ENCODE data around the gene MTF2. TPM values are rescaled to one million over a fixed set of nuclear protein-coding genes. Genes with fewer than 3 reads are reported as not detected.
A peak's percentile ranks its signal among the peaks of the same experiment; 100 is the strongest.
"Not testable (repeated sequence)": the region's sequence is repeated elsewhere in the genome, so short reads cannot be mapped to it uniquely, and the experiment has no call there.

The MTF2 gene
- 57.3 and 67.7 TPM in 2 replicates for total RNA-seq (2014; rRNA removed; shearing (Covaris generic))

DNA sequence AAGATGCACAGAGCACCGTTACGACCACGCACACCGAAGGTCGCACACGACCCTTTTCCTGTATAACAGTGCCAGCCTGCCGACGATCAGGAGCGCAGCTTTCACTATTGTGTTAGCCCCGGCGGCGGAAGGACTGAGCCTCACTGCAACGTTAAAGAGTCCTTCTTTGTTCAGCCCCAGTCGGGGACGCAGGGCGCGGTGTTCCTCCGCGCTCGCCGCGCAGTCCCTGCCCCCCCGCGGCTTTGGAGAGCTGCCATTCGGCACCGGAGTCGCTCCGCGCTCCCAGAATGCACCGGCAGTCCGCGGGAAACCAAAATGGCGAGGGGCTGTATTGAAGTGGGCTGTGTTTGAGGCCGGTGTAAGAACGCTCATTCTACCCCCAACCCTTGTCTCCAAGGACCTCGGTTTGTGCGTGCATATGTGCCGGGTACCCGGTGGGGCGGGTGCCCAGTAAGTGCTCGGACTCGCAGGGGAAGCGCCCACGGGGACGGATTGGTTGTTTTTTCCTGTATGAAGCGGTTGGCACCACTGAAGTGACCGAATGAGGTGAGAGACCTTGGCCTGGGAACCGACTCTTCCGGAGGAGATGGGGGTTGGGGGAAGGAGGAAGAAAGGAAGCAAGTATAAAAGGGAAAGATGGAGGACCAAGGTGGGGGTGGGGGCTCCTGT, at the start of gene MTF2:
Gene MTF2, plus strand, starts transcription at position 298 of the 669 bp plus-strand sequence. Its CDS starts 244 bp downstream, at position 542.
- peak; percentile 99 for DNase-seq (ENCODE audit: low read depth)

DNA sequence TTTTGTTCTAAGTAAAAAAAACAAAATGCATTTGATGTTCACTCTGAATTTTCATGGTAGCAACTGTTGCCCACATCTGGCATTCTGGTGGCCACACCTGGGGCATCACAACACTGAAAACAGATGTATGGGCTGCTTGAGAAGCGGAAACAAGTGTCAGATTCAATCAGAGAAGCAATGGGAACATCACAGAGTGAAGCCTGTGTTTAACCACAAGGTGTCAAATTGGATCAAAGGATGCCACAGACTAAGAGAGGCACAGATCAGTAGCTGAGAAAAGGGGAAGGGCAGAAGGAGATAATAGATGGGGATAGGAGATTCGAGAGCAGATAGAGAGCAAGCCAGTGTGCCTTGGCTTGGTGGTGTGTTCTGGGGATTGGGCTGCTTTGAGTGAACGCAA, 49.8 kb upstream of the MTF2 start:
- no peak for DNase-seq (ENCODE audit: low read depth)

DNA sequence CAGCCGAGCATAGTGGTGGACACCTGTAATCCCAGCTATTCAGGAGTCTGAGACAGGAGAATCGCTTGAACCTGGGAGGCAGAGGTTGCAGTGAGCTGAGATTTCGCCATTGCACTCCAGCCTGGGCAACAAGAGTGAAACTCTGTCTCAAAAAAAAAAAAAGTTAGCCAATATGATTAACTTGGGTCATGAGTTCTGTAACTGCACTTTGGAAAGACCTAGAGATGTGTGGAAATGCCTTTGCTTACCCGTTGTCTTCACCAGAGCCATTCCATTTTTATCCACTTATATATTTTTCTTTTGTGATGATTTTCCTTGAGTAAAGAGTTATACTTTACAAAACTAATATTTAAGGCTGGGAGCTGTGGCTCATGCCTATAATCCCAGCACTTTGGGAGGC, 48.9 kb upstream of the MTF2 start:
- not testable (repeated sequence) for DNase-seq (ENCODE audit: low read depth)

DNA sequence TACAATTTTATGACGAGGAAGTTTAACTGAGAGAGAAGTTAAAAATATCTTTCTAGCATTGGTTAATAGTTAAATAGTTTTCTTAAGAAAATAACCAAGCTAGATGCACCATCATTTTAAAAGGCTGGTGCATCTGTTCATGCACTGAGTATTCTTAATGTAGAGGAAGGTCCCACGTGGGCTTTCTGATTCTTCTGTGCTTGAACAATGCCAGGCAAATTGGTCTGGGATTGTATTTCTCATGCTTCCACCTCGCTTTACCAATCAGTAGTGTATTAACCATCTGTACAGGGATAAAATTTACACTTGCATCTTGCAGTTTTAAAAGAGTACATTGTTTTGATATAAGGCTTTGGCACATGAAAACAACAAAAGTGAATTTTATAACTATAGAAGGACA, 47.4 kb upstream of the MTF2 start:
- DNase-seq (ENCODE audit: low read depth): no peak

DNA sequence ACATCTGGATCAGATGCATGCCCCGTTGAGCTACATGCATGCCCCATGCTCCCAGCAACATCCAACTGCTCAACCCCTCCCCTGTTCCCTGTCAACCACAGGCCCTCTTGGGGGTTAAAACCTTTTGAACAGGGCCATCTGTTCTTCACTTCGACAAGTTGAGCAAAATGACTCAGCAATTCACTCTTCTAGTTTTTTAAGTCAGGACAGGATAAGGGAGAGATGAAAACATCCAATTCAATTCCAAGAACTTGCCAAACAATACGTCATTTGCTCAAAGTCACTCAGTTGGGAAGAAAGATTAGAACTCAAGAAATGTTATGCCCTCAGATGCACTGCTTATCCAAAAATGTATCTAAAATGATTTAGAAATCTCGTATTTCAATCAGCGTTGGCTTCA, 46.1 kb upstream of the MTF2 start:
- DNase-seq (ENCODE audit: low read depth): no peak

DNA sequence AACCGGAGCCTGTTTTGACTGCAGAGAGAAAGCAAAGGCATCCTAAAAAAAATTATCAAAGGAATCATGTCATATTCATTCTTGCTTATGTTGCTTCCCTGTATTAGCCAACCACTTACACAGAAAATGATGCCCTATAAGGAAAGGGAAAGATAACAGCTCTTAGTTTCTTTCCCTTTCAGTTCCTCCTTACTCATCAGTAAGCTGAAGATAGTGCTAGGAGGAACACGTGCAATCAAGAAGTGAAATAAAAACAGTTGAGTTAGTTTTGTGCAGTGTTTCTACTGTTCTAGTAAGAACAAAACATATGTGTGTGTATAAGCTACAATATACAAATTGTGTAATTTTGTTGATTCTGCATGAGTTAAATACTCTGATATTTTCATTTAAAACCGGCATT, 45.3 kb upstream of the MTF2 start:
- DNase-seq (ENCODE audit: low read depth): no peak

DNA sequence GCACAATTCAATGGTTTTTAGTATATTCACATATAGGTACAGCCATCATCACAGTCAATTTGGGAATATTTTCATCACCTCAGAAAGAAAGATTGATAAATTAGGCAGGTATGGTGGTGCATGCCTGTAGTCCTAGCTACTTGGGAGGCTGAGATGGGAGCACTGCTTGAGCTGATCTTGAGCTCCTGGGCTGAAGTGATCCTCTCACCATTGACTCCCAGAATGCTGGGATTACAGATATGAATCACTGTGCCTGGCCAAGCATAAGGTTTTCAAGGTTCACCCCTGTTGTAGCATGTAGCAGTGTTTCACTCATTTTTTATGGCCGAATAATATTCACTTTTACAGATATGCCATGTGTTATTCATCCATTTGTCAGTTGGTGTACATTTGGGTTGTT, 44.7 kb upstream of the MTF2 start:
- DNase-seq (ENCODE audit: low read depth): no peak

DNA sequence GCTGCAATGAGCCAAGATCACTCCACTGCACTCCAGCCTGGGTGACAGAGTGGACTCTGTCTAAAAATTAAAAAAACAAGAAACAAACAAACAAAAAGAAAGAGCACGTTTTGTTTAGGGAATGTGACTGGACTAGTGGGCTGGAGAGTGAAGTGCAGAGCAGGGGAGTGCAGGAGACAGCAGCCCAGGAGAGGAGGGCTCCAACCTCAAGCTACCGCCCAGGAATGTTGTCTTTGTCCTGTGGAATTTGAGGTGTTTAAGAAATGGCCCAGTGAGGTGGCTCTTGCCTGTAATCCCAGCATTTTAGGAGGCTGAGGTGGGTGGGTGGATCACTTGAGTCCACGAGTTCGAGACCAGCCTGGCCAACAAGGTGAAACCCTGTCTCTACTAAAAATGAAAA, 42.4 kb upstream of the MTF2 start:
- DNase-seq (ENCODE audit: low read depth): no peak

DNA sequence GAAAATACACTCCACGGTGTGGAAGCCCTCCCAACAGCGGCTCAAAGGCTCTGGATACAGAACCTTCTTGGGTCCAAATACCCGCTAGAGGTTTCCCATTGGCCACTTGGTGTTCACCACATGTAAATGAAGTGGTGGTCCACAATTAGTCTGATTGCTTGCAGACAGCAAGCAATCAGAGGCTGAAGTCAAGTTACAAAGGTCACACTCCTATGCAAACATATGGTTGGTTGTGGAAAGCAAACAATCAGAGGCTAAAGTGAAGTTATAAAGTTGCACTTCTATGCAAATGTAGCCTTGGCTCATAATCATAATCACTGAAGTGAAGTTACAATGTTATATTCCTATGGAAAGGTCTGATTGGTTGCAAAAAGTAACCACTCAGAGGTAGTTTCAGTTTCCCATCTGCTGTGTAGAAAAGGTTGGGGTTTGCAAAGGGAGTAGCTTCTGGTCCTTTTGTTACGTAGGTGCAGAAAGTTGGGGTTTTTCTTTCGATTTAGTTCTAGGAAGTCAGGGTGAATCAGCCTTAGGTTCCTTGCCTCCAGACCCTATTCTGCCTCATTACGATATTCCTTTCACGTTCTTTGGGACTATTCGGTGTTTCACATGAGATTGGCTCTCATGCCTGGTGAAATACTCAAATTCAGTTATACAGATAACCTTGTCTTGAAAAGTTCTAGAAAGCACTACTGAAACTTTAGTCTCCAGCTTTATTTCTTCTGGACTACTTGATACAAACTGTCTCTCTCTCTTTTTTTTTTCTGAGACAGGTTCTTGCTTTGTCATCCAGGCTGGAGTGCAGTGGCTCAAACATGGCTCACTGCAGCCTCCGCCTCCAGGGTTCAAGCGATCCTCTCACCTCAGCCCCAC, 36.7 kb upstream of the MTF2 start:
- peak; percentile 59 for DNase-seq (ENCODE audit: low read depth)

DNA sequence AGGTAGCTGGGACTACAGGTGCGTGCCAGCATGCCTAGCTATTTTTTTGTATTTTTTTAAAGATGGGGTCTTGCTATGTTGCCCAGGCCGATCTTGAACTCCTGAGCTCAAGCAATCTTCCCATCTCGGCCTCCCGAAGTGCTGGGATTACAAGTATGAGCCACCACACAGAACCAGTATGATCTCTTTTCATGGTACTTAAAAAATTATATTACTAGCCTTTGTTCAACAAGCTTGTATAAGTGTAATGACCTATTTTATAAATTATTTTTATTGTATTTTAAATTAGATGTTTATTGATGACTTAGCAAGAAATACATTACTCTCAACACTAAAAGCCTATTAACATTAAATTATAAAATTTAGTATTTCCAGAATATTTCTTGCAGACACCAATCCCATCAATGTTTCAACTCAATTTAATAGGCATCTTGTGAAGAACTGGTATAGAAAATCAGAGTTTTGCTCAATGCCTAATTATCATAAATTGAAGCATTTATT, 36.0 kb upstream of the MTF2 start:
- no peak for DNase-seq (ENCODE audit: low read depth)

DNA sequence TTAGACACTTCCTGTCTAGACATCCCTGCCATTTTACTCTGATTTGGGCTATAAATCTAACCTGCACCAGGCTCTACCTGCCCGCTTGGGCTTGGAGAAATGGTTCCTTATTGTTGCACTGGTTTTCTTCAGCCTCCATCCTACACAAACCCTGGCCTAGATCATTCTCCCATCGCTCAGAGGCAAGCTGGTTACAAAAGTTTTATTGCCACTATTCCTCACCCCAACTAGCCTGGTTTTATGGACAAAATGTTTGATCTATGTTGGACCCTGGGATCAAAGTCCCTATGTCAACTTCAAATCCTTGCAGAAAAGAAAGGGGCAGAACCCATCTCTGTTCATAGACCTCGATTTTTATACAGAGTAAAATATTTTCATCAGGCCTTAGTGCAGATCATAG, 31.5 kb upstream of the MTF2 start:
- DNase-seq (ENCODE audit: low read depth): no peak

DNA sequence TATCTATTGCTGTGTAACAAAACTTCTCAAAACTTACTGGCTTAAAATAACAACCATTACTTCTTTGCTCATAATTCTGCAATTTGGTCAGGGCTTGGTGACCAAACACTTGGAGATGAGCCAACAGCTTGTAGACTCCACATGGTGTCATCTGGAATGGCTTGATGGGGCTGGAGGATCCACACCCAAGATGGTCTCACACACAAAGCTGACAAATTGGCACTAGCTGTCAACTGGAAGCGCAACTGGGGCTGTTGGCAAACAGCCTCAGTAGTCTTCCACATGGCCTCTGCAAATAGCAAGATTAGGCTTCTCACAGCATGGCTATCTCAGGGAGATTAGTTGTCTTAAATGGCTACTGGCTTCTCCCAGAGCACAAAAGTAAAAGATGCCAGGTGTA, 27.1 kb upstream of the MTF2 start:
- DNase-seq (ENCODE audit: low read depth): peak; percentile 29

DNA sequence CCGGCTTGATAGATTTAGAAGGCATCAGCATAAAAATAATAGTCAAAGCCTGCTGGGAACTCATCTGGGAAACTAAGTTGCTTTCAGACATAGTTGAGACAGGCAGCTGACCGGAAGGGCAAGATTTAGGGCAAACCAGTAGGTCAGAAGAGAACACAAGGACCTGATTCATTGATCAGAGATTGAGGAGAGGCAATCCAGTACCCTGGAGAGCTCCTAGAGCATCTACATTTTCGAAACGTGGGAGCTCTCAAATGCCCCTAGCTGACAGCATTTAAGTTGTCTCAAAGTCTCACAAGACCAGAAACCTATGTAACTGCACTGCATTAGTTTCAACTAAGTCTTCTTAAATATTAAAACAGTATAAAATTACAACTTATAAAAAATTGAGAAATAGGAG, 22.9 kb upstream of the MTF2 start:
- no peak for DNase-seq (ENCODE audit: low read depth)

DNA sequence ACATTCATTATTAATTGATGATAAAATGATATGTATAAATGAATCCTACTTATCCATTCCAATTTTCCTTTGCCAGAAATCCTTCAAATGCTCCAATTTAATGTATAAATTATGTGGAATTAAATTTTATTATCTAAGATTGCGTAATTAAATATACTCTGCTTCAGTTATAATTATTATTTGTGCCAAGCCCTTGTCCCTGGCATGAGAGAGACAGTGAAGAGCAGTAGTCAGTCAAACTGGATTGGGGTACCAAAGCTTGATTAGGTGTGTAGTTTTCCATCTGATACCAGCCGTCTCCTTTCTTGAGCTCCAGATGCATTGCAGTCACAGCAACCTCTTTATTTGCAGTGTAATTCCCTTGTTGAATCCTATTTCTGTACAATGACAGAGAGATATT, 22.4 kb upstream of the MTF2 start:
- DNase-seq (ENCODE audit: low read depth): no peak

DNA sequence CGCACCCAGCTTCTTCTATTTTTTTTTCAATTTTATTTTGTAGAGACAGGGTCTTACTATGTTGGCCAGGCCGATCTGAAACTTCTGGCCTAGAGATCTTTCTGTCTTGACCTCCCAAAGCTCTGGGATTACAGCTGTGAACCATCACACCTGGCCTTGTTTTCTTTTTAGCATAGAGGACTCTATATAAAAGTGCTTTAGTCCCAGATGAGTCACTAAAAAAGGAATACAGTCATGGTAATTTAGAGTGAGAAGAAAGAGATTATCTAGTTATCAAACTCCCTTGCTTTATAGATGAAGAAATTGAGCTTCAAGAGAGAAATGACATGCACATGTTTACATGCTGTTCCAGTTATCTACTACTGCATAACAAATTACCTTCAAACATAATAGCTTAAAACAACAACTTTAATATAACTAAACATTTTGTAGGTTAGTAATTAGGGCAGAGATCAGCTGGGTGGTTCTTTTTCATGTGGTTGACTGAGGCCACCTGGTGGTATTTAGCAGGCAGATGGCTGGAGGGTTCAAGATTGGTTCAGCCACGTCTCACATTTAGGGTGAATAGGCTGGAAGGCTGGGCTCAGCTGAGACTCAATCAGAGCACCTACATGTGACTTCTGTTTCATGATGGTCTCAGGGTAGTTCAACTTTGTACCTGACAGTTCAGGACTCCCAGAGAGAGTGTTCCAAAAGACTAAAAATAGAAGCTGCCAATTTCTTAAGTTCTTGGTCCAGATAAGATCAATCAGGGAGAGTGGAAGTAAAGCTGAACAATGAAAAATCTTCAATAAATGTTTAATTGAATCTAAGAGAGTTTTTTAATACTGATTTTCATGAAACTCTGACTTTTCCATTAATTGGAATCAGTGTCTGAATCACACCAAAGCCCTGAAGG, 16.9 kb upstream of the MTF2 start:
- peak; percentile 71 for DNase-seq (ENCODE audit: low read depth)

DNA sequence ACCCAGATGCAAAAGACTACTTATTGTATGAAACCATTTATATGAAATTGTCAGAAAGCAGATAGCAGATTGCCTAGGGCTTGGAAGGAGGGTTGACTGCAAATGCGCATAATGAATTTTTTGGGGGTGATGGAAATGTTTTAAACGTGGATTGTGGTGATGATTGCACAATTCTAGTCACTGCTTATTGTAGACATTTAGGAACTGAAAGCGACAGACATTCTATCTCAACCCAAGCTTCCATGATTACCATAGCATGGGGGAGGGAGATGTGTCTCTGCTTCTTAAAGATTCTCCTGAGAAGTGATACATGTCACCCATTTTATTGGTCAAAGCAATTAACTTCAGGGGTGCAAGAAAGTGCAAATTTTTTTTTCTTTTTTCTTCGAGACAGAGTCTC, 2.8 kb upstream of the MTF2 start:
- DNase-seq (ENCODE audit: low read depth): no peak

DNA sequence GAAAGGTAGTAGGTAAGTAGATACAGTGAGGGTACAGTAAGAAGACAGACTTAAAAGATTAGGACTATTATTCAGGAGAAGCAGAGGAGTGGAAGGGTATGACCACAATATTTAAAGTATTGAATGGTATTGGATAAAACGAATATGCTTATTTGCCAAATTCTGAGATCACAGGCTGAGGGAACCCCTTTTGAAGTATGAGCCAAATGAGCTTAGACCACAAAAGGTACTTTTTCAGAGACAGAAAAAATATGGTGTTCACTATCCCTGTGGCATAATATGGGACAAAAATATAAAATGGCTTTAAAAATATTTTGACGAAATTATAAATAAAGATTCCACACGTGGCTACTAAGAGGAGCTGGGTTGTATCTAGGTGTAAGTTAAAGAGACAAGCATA, 880 bp upstream of the MTF2 start:
- DNase-seq (ENCODE audit: low read depth): no peak

DNA sequence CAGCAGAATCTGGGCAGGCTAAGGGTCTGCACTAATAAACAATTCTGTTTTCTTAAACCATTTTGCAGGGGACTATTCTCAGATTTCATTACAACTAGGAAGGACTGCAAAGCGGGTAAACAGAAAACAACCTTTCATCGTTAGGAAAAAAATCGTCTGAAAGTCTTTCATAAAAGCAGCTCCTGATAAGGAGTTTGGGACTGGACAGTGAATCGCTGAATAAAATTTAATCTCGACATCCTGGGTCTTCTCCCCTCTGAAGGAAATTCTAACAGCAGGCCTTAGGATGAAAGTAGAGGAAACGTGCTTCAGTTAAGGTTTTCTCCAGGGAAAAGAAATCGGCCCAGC, 471 bp upstream of the MTF2 start:
- DNase-seq (ENCODE audit: low read depth): no peak

DNA sequence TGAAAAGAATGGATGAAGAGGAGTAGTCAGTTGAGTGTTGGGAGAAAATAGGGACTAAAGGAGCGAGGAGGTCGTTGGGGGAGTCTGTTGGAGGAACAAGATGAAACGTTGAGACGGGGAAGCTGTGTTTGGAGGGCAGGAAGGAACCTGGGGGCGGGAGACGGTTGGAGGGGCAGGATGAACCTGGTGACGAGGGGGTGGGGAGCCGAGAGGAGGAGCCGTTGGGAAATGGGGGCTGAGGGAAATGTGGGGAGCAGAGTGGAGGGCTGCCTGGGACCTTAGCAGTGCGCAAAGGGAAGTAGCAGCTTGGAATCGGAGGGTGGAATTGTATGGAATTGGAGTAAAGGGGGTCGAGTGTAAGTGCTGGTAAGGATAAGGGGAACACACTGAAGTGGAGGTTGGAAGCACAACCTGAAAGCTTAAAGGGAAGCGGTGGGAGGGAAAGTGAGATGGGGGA, 630 bp downstream of the MTF2 start:
- DNase-seq (ENCODE audit: low read depth): peak; percentile 65

DNA sequence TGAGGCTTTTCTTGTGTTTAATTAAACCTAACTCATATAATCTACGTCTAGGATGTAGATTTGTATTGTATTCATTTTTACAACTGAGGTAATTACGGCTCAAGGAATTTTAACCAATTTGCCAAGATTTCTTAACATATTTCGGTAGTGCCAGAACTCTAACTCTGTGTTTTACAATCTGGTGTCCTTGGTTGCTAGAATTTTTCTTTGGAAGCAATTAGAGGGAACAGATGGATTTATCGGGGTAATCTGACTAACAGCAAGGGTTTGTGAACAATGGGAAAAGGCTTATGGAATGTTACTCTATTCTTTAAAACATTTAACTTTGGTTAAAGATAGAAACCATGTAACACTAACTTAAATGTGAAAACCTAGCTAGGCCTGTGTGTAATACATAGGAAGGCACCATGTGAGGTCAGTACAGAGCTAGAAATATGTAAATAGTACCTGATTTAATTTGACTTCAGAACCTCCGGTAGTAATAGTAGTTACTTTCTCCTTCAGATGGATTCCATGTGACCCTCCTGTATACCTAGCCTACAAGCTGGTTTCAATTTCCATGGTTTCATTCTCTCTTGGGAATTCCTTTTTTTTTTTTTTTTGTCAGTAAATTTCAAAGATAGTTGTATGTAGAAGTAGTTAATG, 1.2 kb downstream of the MTF2 start:
- DNase-seq (ENCODE audit: low read depth): peak; percentile 62

DNA sequence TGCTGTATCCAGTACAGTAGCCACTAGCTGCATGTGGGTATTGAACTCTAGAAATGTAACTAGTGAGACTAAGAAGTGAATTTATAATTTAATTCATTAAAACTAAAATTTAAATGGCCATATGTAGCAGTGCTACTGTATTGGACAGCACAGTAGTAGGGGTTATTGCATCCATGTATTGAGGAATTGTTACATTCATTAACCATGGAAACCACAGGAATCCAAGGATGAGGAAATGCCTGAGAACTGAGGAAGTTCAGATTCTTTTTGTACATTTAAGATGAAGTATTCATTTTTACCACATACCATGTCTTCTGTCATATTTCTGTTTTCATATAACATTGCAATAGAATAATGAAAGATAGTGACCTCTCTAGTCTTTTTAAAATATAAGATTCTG, 2.6 kb downstream of the MTF2 start:
- peak; percentile 57 for DNase-seq (ENCODE audit: low read depth)

DNA sequence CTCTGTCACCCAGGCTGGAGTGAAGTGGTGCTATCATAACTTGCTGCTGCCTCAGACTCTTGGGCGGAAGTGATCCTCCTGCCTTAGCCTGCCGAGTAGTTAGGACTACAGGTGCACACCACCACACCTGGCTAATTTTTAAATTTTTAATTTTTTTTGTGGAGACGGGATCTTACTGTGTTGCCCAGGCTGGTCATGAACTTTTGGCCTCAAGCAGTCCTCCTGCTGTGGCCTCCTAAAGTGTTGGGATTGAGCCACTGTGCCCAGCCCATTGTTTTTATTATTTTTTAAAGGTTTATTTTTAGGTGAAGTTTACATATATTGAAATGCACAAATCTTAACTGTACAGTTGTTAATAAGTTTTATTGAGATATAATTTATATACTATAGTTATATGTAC, 3.2 kb downstream of the MTF2 start:
- DNase-seq (ENCODE audit: low read depth): no peak

Data from Daoy (cell line).